Naive B cell (primary cell): ENCODE data around the gene CYS1. TPM values are rescaled to one million over a fixed set of nuclear protein-coding genes. Genes with fewer than 3 reads are reported as not detected.
A peak's percentile ranks its signal among the peaks of the same experiment; 100 is the strongest.
"Not testable (repeated sequence)": the region's sequence is repeated elsewhere in the genome, so short reads cannot be mapped to it uniquely, and the experiment has no call there.

Experiments used
- ATAC-seq, 2 donors: fragments of 150-1000 bp; cut with Tn5 transposase; 2 replicates each; pipeline ENCODE4 v1.10.0; 2021; ENCODE audit warnings: low read depth in 2 of 2, mild to moderate bottlenecking in 2 of 2, moderate library complexity in 2 of 2
- DNase-seq: peaks from one replicate; pipeline ENCODE4 v3.0.0; 2022
- H3K27ac Mint-ChIP-seq, 6 donors: one replicate each; pipeline ENCODE4 v1.8.0; 2020 to 2022; ENCODE audit warnings: mild to moderate bottlenecking in 6 of 6, mixed read lengths in 6 of 6, moderate library complexity in 5 of 6, inconsistent platforms in 2 of 6
- H3K27me3 Mint-ChIP-seq, 3 donors: one replicate each; pipeline ENCODE4 v1.8.0; 2021 to 2022; ENCODE audit warnings: mixed read lengths in 3 of 3, mild to moderate bottlenecking in 1 of 3
- H3K36me3 Mint-ChIP-seq, 2 donors: one replicate each; pipeline ENCODE4 v1.8.0; 2020 to 2022; ENCODE audit warnings: mixed read lengths in 2 of 2, inconsistent platforms in 1 of 2, mild to moderate bottlenecking in 1 of 2
- H3K4me1 Mint-ChIP-seq, 3 donors: one replicate each; pipeline ENCODE4 v1.8.0; 2020 to 2022; ENCODE audit warnings: mixed read lengths in 3 of 3, inconsistent platforms in 1 of 3, mild to moderate bottlenecking in 1 of 3, moderate library complexity in 1 of 3
- H3K4me3 Mint-ChIP-seq, 8 donors: one replicate each; pipeline ENCODE4 v1.8.0; 2020 to 2022; ENCODE audit warnings: mild to moderate bottlenecking in 8 of 8, mixed read lengths in 8 of 8, moderate library complexity in 8 of 8, inconsistent platforms in 2 of 8
- H3K9me3 Mint-ChIP-seq, 7 donors: one replicate each; pipeline ENCODE4 v1.8.0; 2020 to 2022; ENCODE audit warnings: mixed read lengths in 7 of 7, mild to moderate bottlenecking in 5 of 7, inconsistent platforms in 2 of 7, moderate library complexity in 1 of 7
- polyA plus RNA-seq, 6 donors: library from polyadenylated mRNA; unstranded; fragments of 300-500 nt; fragmentation: Illumina TruSeq; gene quantifications; one replicate each; pipeline ENCODE4 v1.2.3, GENCODE V29; 2021; ENCODE audit warnings: low read depth in 6 of 6

CYS1 gene
- polyA plus RNA-seq, 6 donors from 2014 or later: not detected

DNA sequence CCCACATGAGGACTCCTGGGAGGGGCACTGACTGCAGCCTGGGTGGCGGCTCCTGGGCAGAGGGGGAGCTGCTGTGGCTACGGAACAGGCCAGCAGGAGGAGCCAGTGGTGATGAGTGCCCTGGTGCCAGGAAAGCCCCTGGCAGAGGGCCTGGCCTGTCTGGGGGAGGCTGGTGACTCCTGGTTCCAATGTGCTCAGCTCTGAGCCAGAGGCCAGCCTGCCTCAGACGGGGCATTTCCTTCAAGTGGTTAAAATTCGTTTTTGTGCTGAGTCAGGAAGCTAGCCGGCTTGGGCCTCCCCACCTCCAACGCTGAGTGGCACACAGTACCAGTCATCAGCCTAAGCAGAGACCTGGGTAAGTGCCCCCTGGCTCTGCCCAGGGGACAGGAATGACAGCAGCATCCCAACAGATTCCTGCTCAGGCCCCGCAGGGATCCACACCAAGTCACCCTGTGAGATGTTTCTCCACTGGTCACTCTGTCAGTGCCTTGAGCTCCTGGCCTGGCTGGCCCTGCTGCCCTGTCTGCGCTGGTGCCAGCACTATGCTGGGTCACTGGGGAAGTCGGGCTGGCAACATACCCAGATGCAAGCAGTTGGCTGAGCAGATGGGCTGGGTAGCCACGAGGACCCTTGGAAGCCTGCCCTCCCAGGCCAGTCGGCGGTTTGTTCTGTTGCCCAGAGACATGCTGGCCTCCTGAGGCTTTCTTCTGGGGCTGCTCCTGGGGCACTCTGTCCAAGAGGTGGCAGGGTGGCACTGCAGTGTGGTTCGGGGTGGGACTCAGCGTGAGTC, 43.9 kb downstream of the CYS1 start:
- peak overlapping the region in 1 of 6 donors; percentile 49 for H3K27ac Mint-ChIP-seq
- H3K27me3 Mint-ChIP-seq: no peaks in the 10 kb centered on the region
- peaks cover 21 to 39% (median 26%) of the 10 kb centered on the region in 3 donors for H3K4me1 Mint-ChIP-seq
- ATAC-seq (peak; percentile 95 to 96), DNase-seq (peak; percentile 35)
- H3K9me3 Mint-ChIP-seq: no peaks in the 10 kb centered on the region
- peak overlapping the region in 1 of 8 donors; percentile 15 for H3K4me3 Mint-ChIP-seq
- H3K36me3 Mint-ChIP-seq: no peaks in the 10 kb centered on the region

- peak overlapping the region in 2 of 6 donors; percentile 47 to 68 for H3K27ac Mint-ChIP-seq
- H3K4me1 Mint-ChIP-seq: peaks cover 22 to 40% (median 29%) of the 10 kb centered on the region in 3 donors
- peak overlapping the region in 2 of 8 donors; percentile 12 to 29 for H3K4me3 Mint-ChIP-seq
- no peak for ATAC-seq
- no peaks in the 10 kb centered on the region for H3K27me3 Mint-ChIP-seq
- DNase-seq: no peak
- H3K36me3 Mint-ChIP-seq: no peaks in the 10 kb centered on the region
- H3K9me3 Mint-ChIP-seq: no peaks in the 10 kb centered on the region
Measured at GRCh38 chr2:10035633-10036032, 44.6 kb downstream of the CYS1 start.

DNA sequence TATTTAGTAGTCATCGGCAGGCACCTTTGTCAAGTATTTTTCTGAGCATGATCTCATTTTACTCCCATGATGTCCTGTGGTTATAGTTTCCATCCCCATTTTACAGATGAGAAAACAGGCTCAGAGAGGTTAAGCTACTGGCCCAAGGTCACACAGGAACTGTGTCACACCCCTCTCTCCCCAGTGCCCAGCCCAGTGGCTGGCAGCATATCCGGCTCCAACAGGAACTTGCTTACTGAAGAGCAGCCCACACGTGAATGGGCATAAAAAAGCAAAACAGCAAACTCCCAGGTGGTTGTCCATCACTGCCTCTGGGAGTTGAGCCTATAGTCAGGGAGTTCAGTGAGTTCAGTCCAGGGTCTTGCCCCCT, 45.2 kb downstream of the CYS1 start:
- H3K4me1 Mint-ChIP-seq: peaks cover 28 to 45% (median 34%) of the 10 kb centered on the region in 3 donors
- no peak overlapping the region for H3K4me3 Mint-ChIP-seq

DNA sequence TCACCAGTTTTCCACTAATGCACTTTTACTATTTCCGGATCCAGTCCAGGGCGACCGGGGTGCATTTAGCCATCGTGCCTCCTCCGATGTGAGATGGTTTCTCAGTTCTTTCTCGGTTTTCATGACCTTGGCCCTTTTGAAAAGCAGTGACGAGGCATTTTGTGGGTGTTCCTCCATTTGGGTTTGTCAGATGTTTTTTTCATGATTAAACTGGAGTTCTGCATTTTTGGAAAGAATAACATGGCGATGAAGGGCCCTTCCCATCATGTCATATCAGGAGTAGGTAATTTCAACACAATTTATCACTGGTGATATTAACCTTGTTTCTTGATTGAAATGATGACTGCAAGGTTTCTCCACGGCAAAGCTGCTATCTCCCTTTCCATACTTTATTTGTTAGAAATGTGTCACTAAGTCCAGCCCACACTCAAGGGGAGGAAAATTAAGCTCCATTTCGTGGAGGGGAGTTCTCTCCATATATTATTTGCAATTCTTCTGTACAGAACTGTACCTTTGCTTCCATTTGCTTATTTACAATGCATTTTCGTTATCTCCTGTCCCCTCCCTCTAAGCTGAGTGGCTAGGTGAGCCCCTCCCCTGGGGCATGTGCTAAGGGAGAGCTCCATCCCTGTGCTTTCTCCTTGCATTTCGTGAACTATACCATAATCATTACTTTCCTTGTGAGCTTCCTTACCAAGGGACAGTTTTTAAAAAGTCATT, 45.7 kb downstream of the CYS1 start:
- ATAC-seq (no peak), DNase-seq (no peak)
- H3K27me3 Mint-ChIP-seq: no peaks in the 10 kb centered on the region
- H3K27ac Mint-ChIP-seq: peak overlapping the region in 2 of 6 donors; percentile 44 to 76
- H3K4me3 Mint-ChIP-seq: peak overlapping the region in 1 of 8 donors; percentile 41
- no peaks in the 10 kb centered on the region for H3K36me3 Mint-ChIP-seq
- H3K4me1 Mint-ChIP-seq: peaks cover 33 to 50% (median 40%) of the 10 kb centered on the region in 3 donors
- H3K9me3 Mint-ChIP-seq: no peaks in the 10 kb centered on the region

More for the DNA sequence above, 45.2 kb downstream of the CYS1 start:
- no peaks in the 10 kb centered on the region for H3K36me3 Mint-ChIP-seq
- H3K27me3 Mint-ChIP-seq: no peaks in the 10 kb centered on the region
- no peaks in the 10 kb centered on the region for H3K9me3 Mint-ChIP-seq
- peak overlapping the region in 1 of 6 donors; percentile 76 for H3K27ac Mint-ChIP-seq
- no peak for DNase-seq
- no peak for ATAC-seq

DNA sequence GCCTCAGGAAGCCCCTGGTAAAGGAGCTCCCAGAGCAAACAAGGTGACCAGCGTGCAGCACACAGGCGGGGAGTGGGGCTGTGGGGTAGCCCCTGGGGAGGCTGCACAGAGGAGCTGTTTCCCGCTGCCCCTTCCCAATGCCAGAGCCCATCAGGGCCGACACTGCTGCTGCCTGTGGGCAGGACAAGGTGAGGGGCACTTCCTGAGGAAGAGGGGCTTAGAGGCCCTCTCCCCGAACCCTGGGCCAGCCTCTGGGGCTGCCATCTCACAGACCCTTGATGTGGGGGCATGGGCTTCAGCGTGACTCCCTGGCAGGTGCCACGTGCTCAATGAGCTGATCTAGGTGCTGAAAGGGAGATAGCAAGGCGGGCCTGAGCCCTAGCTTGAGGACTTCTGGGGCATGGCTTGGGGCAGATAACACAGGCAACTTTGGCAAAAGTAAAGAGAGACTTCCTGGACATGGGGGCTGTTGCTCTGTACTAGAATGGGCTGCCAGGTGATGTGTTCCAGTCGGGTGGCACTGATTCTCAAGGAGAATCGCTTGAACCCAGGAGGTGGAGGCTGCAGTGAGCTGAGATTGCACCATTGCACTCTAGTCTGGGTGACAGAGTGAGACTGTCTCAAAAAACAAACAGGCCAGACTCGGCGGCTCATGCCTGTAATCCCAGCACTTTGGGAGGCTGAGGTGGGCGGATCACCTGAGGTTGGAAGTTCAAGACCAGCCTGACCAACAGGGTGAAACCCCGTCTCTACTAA, 46.8 kb downstream of the CYS1 start:
- peak overlapping the region in 3 of 6 donors; percentile 6 to 82 (median 73) for H3K27ac Mint-ChIP-seq
- no peaks in the 10 kb centered on the region for H3K9me3 Mint-ChIP-seq
- H3K27me3 Mint-ChIP-seq: no peaks in the 10 kb centered on the region
- ATAC-seq (no peak), DNase-seq (no peak)
- no peaks in the 10 kb centered on the region for H3K36me3 Mint-ChIP-seq
- peaks cover 43 to 61% (median 50%) of the 10 kb centered on the region in 3 donors for H3K4me1 Mint-ChIP-seq
- peak overlapping the region in 1 of 8 donors; percentile 51 for H3K4me3 Mint-ChIP-seq

GRCh38 chr2:10032746-10033105, 47.5 kb downstream of the CYS1 start:
- DNase-seq: no peak
- Mint-ChIP-seq H3K36me3 (no peaks in the 10 kb centered on the region), H3K9me3 (no peaks in the 10 kb centered on the region), H3K27me3 (no peaks in the 10 kb centered on the region), H3K4me3 (no peak overlapping the region), H3K4me1 (peaks cover 43 to 65% (median 55%) of the 10 kb centered on the region in 3 donors), H3K27ac (peak overlapping the region in 2 of 6 donors; percentile 36 to 66)
- no peak for ATAC-seq

DNA sequence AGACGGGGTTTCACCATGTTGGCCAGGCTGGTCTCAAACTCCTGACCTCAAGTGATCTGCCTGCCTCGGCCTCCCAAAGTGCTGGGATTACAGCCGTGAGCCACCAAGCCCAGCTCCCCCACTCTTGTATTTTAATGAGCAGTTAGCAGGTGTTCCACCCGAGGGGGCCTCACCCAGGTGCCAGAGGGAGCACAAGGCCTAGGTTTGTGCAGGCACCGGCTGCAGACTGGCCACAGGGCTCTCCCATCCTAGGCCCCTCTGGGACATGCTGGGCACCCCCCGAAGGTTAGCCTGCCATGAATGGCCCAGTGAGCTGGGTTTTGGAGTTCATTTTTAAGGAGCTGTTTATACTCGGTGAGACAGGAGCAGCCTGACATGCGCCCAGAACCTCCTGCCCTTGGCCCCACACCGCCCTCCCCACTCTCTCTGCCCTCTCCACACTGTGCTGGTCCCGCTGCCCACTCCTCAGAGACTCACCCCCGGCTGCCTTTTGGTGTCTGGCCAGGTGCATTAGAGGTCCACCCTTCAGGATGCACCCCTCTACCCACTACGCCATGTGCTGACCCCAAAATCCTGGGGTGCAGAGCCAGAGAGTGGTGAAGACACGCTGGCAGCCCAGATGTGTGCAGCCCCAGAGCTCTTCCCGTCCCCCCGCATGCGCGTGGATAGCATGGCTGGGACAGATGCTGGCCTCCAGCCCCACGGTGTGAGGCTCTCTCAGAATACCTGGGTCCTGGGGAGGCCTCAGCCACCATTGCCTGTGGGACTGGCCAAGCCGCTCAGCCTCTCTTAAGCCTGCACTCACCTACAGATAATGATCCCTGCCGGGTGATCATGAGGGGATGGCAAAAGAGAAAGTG, 48.1 kb downstream of the CYS1 start:
- DNase-seq: no peak
- peak overlapping the region in 2 of 6 donors; percentile 36 to 66 for H3K27ac Mint-ChIP-seq
- no peaks in the 10 kb centered on the region for H3K36me3 Mint-ChIP-seq
- no peak for ATAC-seq
- H3K27me3 Mint-ChIP-seq: no peaks in the 10 kb centered on the region
- peaks cover 43 to 67% (median 60%) of the 10 kb centered on the region in 3 donors for H3K4me1 Mint-ChIP-seq
- H3K9me3 Mint-ChIP-seq: no peaks in the 10 kb centered on the region
- H3K4me3 Mint-ChIP-seq: peak overlapping the region; percentile 11 to 91 (median 58)

GRCh38 chr2:10030798-10031197, 49.4 kb downstream of the CYS1 start:
- ATAC-seq, DNase-seq, H3K27me3 Mint-ChIP-seq, H3K36me3 Mint-ChIP-seq, H3K9me3 Mint-ChIP-seq: not testable (repeated sequence)
- peaks cover 40 to 61% (median 59%) of the 10 kb centered on the region in 3 donors for H3K4me1 Mint-ChIP-seq
- H3K4me3 Mint-ChIP-seq: peak overlapping the region; percentile 10 to 91 (median 46)
- H3K27ac Mint-ChIP-seq: peak overlapping the region in 5 of 6 donors; percentile 49 to 97 (median 67)

DNA sequence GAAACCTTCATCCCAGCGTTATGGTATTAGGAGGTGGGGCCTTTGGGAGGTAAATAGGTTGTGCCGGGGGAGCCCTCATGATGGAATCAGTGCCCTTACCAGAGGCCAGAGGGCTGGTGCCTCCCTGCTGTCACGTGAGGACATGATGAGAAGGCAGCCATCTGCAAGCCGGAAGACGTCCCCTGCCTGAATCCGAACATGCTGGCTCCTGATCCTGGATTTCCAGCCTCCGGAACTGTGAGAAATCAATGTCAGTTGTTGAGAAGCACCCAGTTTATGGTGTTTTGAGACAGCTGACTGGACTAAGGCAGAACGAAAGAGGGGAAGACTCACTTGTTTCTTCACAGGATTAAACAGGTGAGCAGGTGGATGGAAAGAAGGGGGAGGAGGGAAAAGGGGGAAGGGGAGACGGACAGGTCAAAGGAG, 49.9 kb downstream of the CYS1 start:
- peak overlapping the region; percentile 64 to 99 (median 96) for H3K27ac Mint-ChIP-seq
- no peaks in the 10 kb centered on the region for H3K27me3 Mint-ChIP-seq
- ATAC-seq (no peak), DNase-seq (no peak)
- H3K9me3 Mint-ChIP-seq: peaks cover 0 to 1% (median 0%) of the 10 kb centered on the region in 7 donors
- no peaks in the 10 kb centered on the region for H3K36me3 Mint-ChIP-seq
- H3K4me1 Mint-ChIP-seq: peaks cover 38 to 56% (median 56%) of the 10 kb centered on the region in 3 donors
- peak overlapping the region in 7 of 8 donors; percentile 85 to 95 (median 91) for H3K4me3 Mint-ChIP-seq

DNA sequence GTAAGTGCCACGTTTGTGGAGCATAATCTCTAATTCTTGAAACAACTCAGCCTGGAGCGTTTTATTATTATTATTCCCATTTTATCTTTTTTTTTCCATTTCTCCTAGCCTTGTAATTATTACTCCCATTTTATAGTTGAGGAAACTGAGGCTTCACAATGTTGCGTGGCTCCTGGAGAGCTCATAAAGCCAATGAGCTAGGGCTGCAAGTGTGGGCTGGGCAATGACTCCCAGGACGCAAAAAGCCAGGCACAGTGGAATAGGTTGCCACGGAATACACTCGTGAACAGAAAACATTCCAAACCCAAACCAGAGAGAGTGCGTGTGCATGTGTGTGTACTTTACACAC, 50.4 kb downstream of the CYS1 start:
- peaks cover 35 to 53% (median 51%) of the 10 kb centered on the region in 3 donors for H3K4me1 Mint-ChIP-seq
- DNase-seq (no peak), ATAC-seq (no peak)
- peaks cover 0 to 1% (median 0%) of the 10 kb centered on the region in 7 donors for H3K9me3 Mint-ChIP-seq
- no peaks in the 10 kb centered on the region for H3K27me3 Mint-ChIP-seq
- peak overlapping the region; percentile 85 to 95 (median 92) for H3K4me3 Mint-ChIP-seq
- no peaks in the 10 kb centered on the region for H3K36me3 Mint-ChIP-seq
- peak overlapping the region; percentile 95 to 99 (median 96) for H3K27ac Mint-ChIP-seq

DNA sequence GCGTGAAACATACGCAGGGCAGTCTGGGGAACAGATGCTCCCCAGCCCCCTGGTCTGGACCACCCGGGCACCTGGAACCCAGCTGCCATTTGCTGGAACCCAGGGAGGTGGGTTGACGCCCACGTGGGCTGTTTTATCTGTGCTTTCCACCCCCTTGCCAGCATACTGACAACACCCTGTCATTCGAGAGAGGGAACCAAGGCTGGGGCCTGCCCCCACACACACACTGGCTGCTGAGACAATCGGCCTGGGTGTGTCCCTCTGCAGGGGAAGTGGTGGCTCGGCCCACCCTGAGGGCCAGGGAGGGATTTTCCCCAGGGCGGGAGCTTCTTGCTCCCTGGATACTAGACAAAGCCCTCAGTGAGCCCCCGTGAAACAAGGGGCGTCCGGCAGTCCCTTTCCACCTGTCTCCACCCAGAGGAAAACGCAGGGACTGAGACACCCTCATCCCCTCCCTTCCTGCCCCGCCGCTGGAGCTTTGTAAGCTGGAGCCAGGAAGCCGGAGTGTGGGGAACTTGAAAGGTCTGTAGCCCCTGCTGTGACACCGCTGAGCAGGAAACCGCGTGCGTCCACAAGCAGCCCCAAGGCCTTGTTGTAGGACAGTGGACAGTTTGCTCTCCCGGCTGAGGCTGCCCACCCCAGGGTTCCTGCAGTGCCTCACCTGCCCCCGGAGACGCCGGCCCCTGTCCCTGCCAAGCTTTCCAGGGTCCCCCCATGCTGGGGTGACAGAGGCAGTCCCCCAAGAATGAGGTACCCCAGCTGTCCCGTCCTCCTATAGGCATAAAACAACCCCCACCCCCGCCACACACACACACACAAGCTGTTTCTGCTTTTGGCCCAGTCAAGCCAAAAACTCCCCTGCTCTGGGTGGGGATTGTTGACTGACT, 51.0 kb downstream of the CYS1 start:
- H3K9me3 Mint-ChIP-seq: peaks cover 0 to 1% (median 0%) of the 10 kb centered on the region in 7 donors
- H3K27me3 Mint-ChIP-seq: no peaks in the 10 kb centered on the region
- H3K36me3 Mint-ChIP-seq: no peaks in the 10 kb centered on the region
- H3K4me3 Mint-ChIP-seq: peak overlapping the region; percentile 85 to 95 (median 92)
- peaks cover 32 to 50% (median 47%) of the 10 kb centered on the region in 3 donors for H3K4me1 Mint-ChIP-seq
- peak overlapping the region; percentile 95 to 99 (median 96) for H3K27ac Mint-ChIP-seq
- ATAC-seq (peak; percentile 96 to 97), DNase-seq (peak; percentile 82)
